ENCODE data around the gene ERG.

Gene ERG

GRCh38 chr21:38380481-38381137 lies 117.7 kb downstream of the ERG start:
- DNase-seq (ENCODE audit: low read depth in 1 of 2, low spot score in 1 of 2), result no peak
- Histone ChIP-seq H3K27ac (replicated peaks) (0 out of 2 replicates have a peak overlapping the region, but pooled peaks have one; percentile 95), H3K4me3 (replicated peaks; ENCODE audit: insufficient read depth, low read length) (no peak overlapping the region), H3K27me3 (ENCODE audit: insufficient read depth, poor library complexity, severe bottlenecking) (no peaks in the 10 kb centered on the region)
- TF ChIP-seq POLR2AphosphoS5 (IDR thresholded peaks at IDR 0.05; ENCODE audit: low read depth) (no peak), SPI1 (IDR thresholded peaks at IDR 0.05; ENCODE audit: borderline replicate concordance, low read depth) (no peak), CTCF (IDR thresholded peaks at IDR 0.05; ENCODE audit: insufficient read depth, low read length) (no peak), REST (IDR thresholded peaks at IDR 0.05; ENCODE audit: insufficient replicate concordance, low read depth) (no peak), GABPA (IDR thresholded peaks at IDR 0.05; ENCODE audit: low read depth) (no peak)

- TF ChIP-seq POLR2AphosphoS5 (IDR thresholded peaks at IDR 0.05; ENCODE audit: low read depth) (no peak), GABPA (IDR thresholded peaks at IDR 0.05; ENCODE audit: low read depth) (no peak), SPI1 (IDR thresholded peaks at IDR 0.05; ENCODE audit: borderline replicate concordance, low read depth) (no peak), REST (IDR thresholded peaks at IDR 0.05; ENCODE audit: insufficient replicate concordance, low read depth) (no peak), CTCF (IDR thresholded peaks at IDR 0.05; ENCODE audit: insufficient read depth, low read length) (no peak)
- Histone ChIP-seq H3K27me3 (ENCODE audit: insufficient read depth, poor library complexity, severe bottlenecking) (no peaks in the 10 kb centered on the region), H3K4me3 (replicated peaks; ENCODE audit: insufficient read depth, low read length) (no peak overlapping the region), H3K27ac (replicated peaks) (no peak overlapping the region)
- DNase-seq (ENCODE audit: low read depth in 1 of 2, low spot score in 1 of 2), result no peak
Observed at GRCh38 chr21:38379147-38379546, 119.1 kb downstream of the ERG start.

GRCh38 chr21:38377165-38378088 lies 120.8 kb downstream of the ERG start:
- Histone ChIP-seq H3K27ac (replicated peaks) (no peak overlapping the region), H3K4me3 (replicated peaks; ENCODE audit: insufficient read depth, low read length) (no peak overlapping the region), H3K27me3 (ENCODE audit: insufficient read depth, poor library complexity, severe bottlenecking) (no peaks in the 10 kb centered on the region)
- TF ChIP-seq REST (IDR thresholded peaks at IDR 0.05; ENCODE audit: insufficient replicate concordance, low read depth), result no peak
- TF ChIP-seq GABPA (IDR thresholded peaks at IDR 0.05; ENCODE audit: low read depth), result no peak
- TF ChIP-seq CTCF (IDR thresholded peaks at IDR 0.05; ENCODE audit: insufficient read depth, low read length), result no peak
- TF ChIP-seq SPI1 (IDR thresholded peaks at IDR 0.05; ENCODE audit: borderline replicate concordance, low read depth), result no peak
- TF ChIP-seq POLR2AphosphoS5 (IDR thresholded peaks at IDR 0.05; ENCODE audit: low read depth), result no peak
- no peak for DNase-seq (ENCODE audit: low read depth in 1 of 2, low spot score in 1 of 2)

All from HL-60 (cell line).